ENCODE data around the gene JARID2.

Gene JARID2

DNA sequence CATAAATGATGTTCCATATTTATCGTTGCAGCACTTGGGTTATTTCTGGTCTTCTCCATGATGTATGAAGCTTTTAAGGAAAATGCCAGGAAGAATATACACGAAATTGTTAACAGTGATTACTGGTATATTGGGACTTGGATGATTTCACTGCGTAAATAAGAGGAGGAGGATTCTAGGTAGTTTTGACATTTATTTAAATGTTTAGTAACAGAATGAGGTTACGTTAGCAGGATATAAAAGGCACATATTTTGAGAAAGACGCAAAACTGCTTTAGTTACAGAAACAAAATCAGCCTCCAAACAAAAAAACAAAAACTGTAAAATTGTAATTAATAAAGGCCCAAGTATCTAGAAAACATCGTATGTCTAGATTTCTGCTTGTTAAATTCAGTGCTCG is 147.7 kb downstream of the JARID2 start:
- TF ChIP-seq EZH2phosphoT487 (conservative IDR thresholded peaks at IDR 0.05; ENCODE audit: low read length) (no peak), CTCF (IDR thresholded peaks at IDR 0.05; ENCODE audit: insufficient read depth, low read length, poor library complexity, severe bottlenecking) (no peak)
- Histone ChIP-seq H3K36me3 (ENCODE audit: low read length) (no peaks in the 10 kb centered on the region), H3K9me2 (replicated peaks; ENCODE audit: insufficient read depth, low read length) (no peaks in the 10 kb centered on the region), H3K27ac (ENCODE audit: low read depth, low read length) (no peak overlapping the region), H3K79me2 (ENCODE audit: insufficient read depth, low read length) (no peaks in the 10 kb centered on the region), H2AFZ (ENCODE audit: low read depth, low read length, severe bottlenecking) (no peak overlapping the region), H3K4me3 (ENCODE audit: insufficient read depth, low read length, poor library complexity, severe bottlenecking) (no peak overlapping the region), H3K4me2 (ENCODE audit: low read depth, low read length, poor library complexity, severe bottlenecking) (no peak overlapping the region), H3K27me3 (ENCODE audit: low read length) (no peaks in the 10 kb centered on the region), H4K20me1 (ENCODE audit: low read depth, low read length) (peaks cover 11% of the 10 kb centered on the region; the same call in 1 of the 2 replicates), H3F3A (ENCODE audit: insufficient read depth) (no peaks in the 10 kb centered on the region), H3K9me3 (ENCODE audit: insufficient read depth, low read length) (no peaks in the 10 kb centered on the region), H3K9ac (ENCODE audit: low read length) (no peak overlapping the region)

- Histone ChIP-seq H3K79me2 (ENCODE audit: insufficient read depth, low read length) (no peaks in the 10 kb centered on the region), H3F3A (ENCODE audit: insufficient read depth) (no peaks in the 10 kb centered on the region), H3K4me2 (ENCODE audit: low read depth, low read length, poor library complexity, severe bottlenecking) (no peak overlapping the region), H3K27me3 (ENCODE audit: low read length) (no peaks in the 10 kb centered on the region), H3K36me3 (ENCODE audit: low read length) (no peaks in the 10 kb centered on the region), H2AFZ (ENCODE audit: low read depth, low read length, severe bottlenecking) (no peak overlapping the region), H4K20me1 (ENCODE audit: low read depth, low read length) (peaks cover 15% of the 10 kb centered on the region; the same call in 1 of the 2 replicates), H3K9me2 (replicated peaks; ENCODE audit: insufficient read depth, low read length) (no peaks in the 10 kb centered on the region), H3K9ac (ENCODE audit: low read length) (no peak overlapping the region), H3K27ac (ENCODE audit: low read depth, low read length) (no peak overlapping the region), H3K4me3 (ENCODE audit: insufficient read depth, low read length, poor library complexity, severe bottlenecking) (no peak overlapping the region), H3K9me3 (ENCODE audit: insufficient read depth, low read length) (no peaks in the 10 kb centered on the region)
- no peak for TF ChIP-seq EZH2phosphoT487 (conservative IDR thresholded peaks at IDR 0.05; ENCODE audit: low read length)
- no peak for TF ChIP-seq CTCF (IDR thresholded peaks at IDR 0.05; ENCODE audit: insufficient read depth, low read length, poor library complexity, severe bottlenecking)
Observed at GRCh38 chr6:15395087-15395486, 149.2 kb downstream of the JARID2 start.

DNA sequence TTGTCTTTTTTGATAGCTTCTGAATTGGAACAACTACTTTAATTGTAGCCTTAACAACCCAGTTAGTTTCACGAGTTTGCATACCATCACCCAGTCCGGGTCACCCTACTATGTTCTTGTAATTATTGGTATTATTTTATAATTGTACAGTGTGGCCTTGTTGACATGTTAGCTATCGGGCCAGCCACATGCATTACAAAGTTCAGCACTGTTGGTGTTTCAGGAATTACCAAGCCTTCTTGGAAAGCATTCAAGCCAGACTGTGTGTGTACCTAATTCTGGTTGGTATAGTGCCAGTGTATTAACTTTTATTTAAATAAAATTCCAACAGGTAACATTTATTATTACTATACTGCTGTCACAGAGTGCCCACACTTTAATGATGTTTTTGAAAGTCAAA is 150.9 kb downstream of the JARID2 start:
- TF ChIP-seq EZH2phosphoT487 (conservative IDR thresholded peaks at IDR 0.05; ENCODE audit: low read length) (no peak), CTCF (IDR thresholded peaks at IDR 0.05; ENCODE audit: insufficient read depth, low read length, poor library complexity, severe bottlenecking) (no peak)
- H3K9me3 ChIP-seq (ENCODE audit: insufficient read depth, low read length) = no peaks in the 10 kb centered on the region
- H3K36me3 ChIP-seq (ENCODE audit: low read length) = no peaks in the 10 kb centered on the region
- no peaks in the 10 kb centered on the region for H3K27me3 ChIP-seq (ENCODE audit: low read length)
- H3K4me3 ChIP-seq (ENCODE audit: insufficient read depth, low read length, poor library complexity, severe bottlenecking) = no peak overlapping the region
- no peaks in the 10 kb centered on the region for H3K9me2 ChIP-seq (replicated peaks; ENCODE audit: insufficient read depth, low read length)
- H3K4me2 ChIP-seq (ENCODE audit: low read depth, low read length, poor library complexity, severe bottlenecking) = no peak overlapping the region
- no peak overlapping the region for H3K27ac ChIP-seq (ENCODE audit: low read depth, low read length)
- H4K20me1 ChIP-seq (ENCODE audit: low read depth, low read length) = peaks cover 20% of the 10 kb centered on the region
- H3F3A ChIP-seq (ENCODE audit: insufficient read depth) = no peaks in the 10 kb centered on the region
- no peak overlapping the region for H3K9ac ChIP-seq (ENCODE audit: low read length)
- no peaks in the 10 kb centered on the region for H3K79me2 ChIP-seq (ENCODE audit: insufficient read depth, low read length)
- no peak overlapping the region for H2AFZ ChIP-seq (ENCODE audit: low read depth, low read length, severe bottlenecking)

All from SU-DHL-6 (cell line).